ENCODE measurements around the gene LANCL1. TPM values are rescaled to one million over a fixed set of nuclear protein-coding genes. Genes with fewer than 3 reads are reported as not detected.

LANCL1 gene
- total RNA-seq, 1 experiment from 2014 or later = 61.5 TPM

GRCh38 chr2:210480764-210481163 lies 4.2 kb upstream of the LANCL1 start:
- no peaks in the 10 kb centered on the region for H3K79me2 ChIP-seq (ENCODE audit: insufficient read depth, low read length)
- CTCF ChIA-PET = no interaction called here
- no TSS peak for BruUV-seq (replicated peaks)

GRCh38 chr2:210480079-210480478 lies 3.5 kb upstream of the LANCL1 start:
- Histone ChIP-seq H3K4me1 (ENCODE audit: control insufficient read depth in 1 of 2, insufficient read depth in 2 of 2, low read length in 2 of 2) (peaks cover 5 to 22% of the 10 kb centered on the region in 2 experiments; a peak in 3 of 4 replicates), H3K4me2 (ENCODE audit: low read length) (no peak overlapping the region), H3K9me3 (ENCODE audit: control insufficient read depth in 1 of 2, insufficient read depth in 1 of 2, low read depth in 1 of 2, low read length in 2 of 2) (no peaks in the 10 kb centered on the region), H3K9me2 (ENCODE audit: insufficient read depth) (no peaks in the 10 kb centered on the region), H3K4me3 (replicated peaks in 1 of 2; ENCODE audit: low read depth in 1 of 2, low read length in 2 of 2) (no peak overlapping the region), H3K27ac (ENCODE audit: low read depth, low read length) (no peak overlapping the region), H3K79me2 (ENCODE audit: insufficient read depth, low read length) (no peaks in the 10 kb centered on the region), H3K27me3 (ENCODE audit: insufficient read depth, low read length) (no peaks in the 10 kb centered on the region), H3K36me3 (ENCODE audit: control insufficient read depth in 1 of 2, insufficient read depth in 2 of 2, low read length in 2 of 2) (no peaks in the 10 kb centered on the region), H4K20me1 (ENCODE audit: insufficient read depth) (no peaks in the 10 kb centered on the region), H3K9ac (ENCODE audit: low read length) (no peak overlapping the region), H2AFZ (ENCODE audit: low read depth, low read length, poor library complexity, severe bottlenecking) (no peak overlapping the region)
- DNase-seq (ENCODE audit: low read depth, low spot score) = no peak
- BruUV-seq (replicated peaks) = no TSS peak
- intact Hi-C loops (cut with micrococcal nuclease) = no loop called here
- no peak for ATAC-seq
- RAD21 ChIA-PET (ENCODE audit: low non-redundant PET in 1 of 2, low total read pairs in 2 of 2, uncharacterized antibody in 2 of 2, unreplicated experiment in 2 of 2) = no interaction called here
- POLR2A ChIA-PET = no interaction called here
- CTCF ChIA-PET = no interaction called here
- TF ChIP-seq ZBTB33 (IDR thresholded peaks at IDR 0.05; ENCODE audit: extremely low read depth, insufficient replicate concordance, low read length) = no peak
- no peak for TF ChIP-seq MAX (IDR thresholded peaks at IDR 0.05)
- no peak for TF ChIP-seq SIN3A (IDR thresholded peaks at IDR 0.05; ENCODE audit: low read depth)
- no peak for TF ChIP-seq JUND (IDR thresholded peaks at IDR 0.05)
- TF ChIP-seq EZH2 (IDR thresholded peaks at IDR 0.05) = no peak
- TF ChIP-seq POLR2A (IDR thresholded peaks at IDR 0.05; ENCODE audit: borderline replicate concordance, extremely low read depth, insufficient read depth, insufficient read length) = no peak
- TF ChIP-seq CBX3 (IDR thresholded peaks at IDR 0.05; ENCODE audit: low read depth) = no peak
- no peak for TF ChIP-seq SP1 (IDR thresholded peaks at IDR 0.05; ENCODE audit: low read depth)
- TF ChIP-seq POLR2AphosphoS5 (IDR thresholded peaks at IDR 0.05; ENCODE audit: low read depth, low read length) = no peak
- no peak for TF ChIP-seq ZFX (IDR thresholded peaks at IDR 0.05)
- no peak for TF ChIP-seq ELF1 (IDR thresholded peaks at IDR 0.05; ENCODE audit: borderline replicate concordance, low read depth)
- TF ChIP-seq EGR1 (IDR thresholded peaks at IDR 0.05; ENCODE audit: low read depth) = no peak
- no peak for TF ChIP-seq CEBPB (IDR thresholded peaks at IDR 0.05; ENCODE audit: low read depth)
- no peak for TF ChIP-seq CTCF (IDR thresholded peaks at IDR 0.05 in 2 of 3, conservative IDR thresholded peaks at IDR 0.05 in 1 of 3; ENCODE audit: borderline replicate concordance in 1 of 3, insufficient read depth in 1 of 3, low read depth in 2 of 3, low read length in 2 of 3)
- TF ChIP-seq YY1 (IDR thresholded peaks at IDR 0.05; ENCODE audit: extremely low read depth, insufficient replicate concordance, low read depth, low read length) = no peak
- no peak for TF ChIP-seq FOSL1 (IDR thresholded peaks at IDR 0.05; ENCODE audit: low read depth)
- no peak for TF ChIP-seq ATF3 (IDR thresholded peaks at IDR 0.05)
- TF ChIP-seq TCF7L2 (IDR thresholded peaks at IDR 0.05; ENCODE audit: borderline replicate concordance, extremely low read depth, insufficient read depth, insufficient read length) = no peak

More at GRCh38 chr2:210480764-210481163, 4.2 kb upstream of the LANCL1 start:
- H3K4me1 ChIP-seq (ENCODE audit: control insufficient read depth in 1 of 2, insufficient read depth in 2 of 2, low read length in 2 of 2) = peaks cover under 1 to 18% of the 10 kb centered on the region in 2 experiments; a peak in 3 of 4 replicates
- no peak overlapping the region for H3K4me2 ChIP-seq (ENCODE audit: low read length)
- H2AFZ ChIP-seq (ENCODE audit: low read depth, low read length, poor library complexity, severe bottlenecking) = no peak overlapping the region
- H3K27me3 ChIP-seq (ENCODE audit: insufficient read depth, low read length) = no peaks in the 10 kb centered on the region
- no peaks in the 10 kb centered on the region for H3K9me3 ChIP-seq (ENCODE audit: control insufficient read depth in 1 of 2, insufficient read depth in 1 of 2, low read depth in 1 of 2, low read length in 2 of 2)
- H3K4me3 ChIP-seq (replicated peaks in 1 of 2; ENCODE audit: low read depth in 1 of 2, low read length in 2 of 2) = no peak overlapping the region
- RAD21 ChIA-PET (ENCODE audit: low non-redundant PET in 1 of 2, low total read pairs in 2 of 2, uncharacterized antibody in 2 of 2, unreplicated experiment in 2 of 2) = no interaction called here
- H3K9ac ChIP-seq (ENCODE audit: low read length) = no peak overlapping the region
- H3K9me2 ChIP-seq (ENCODE audit: insufficient read depth) = no peaks in the 10 kb centered on the region
- H4K20me1 ChIP-seq (ENCODE audit: insufficient read depth) = no peaks in the 10 kb centered on the region
- ATAC-seq = no peak
- TF ChIP-seq SIN3A (IDR thresholded peaks at IDR 0.05; ENCODE audit: low read depth) = no peak
- no peak for TF ChIP-seq CBX3 (IDR thresholded peaks at IDR 0.05; ENCODE audit: low read depth)
- no peak for TF ChIP-seq RAD21 (IDR thresholded peaks at IDR 0.05; ENCODE audit: low read depth)
- no peak for TF ChIP-seq FOSL1 (IDR thresholded peaks at IDR 0.05; ENCODE audit: low read depth)
- no peak for TF ChIP-seq TCF7L2 (IDR thresholded peaks at IDR 0.05; ENCODE audit: borderline replicate concordance, extremely low read depth, insufficient read depth, insufficient read length)
- no peak for DNase-seq (ENCODE audit: low read depth, low spot score)
- POLR2A ChIA-PET = no interaction called here
- no peaks in the 10 kb centered on the region for H3K36me3 ChIP-seq (ENCODE audit: control insufficient read depth in 1 of 2, insufficient read depth in 2 of 2, low read length in 2 of 2)
- H3K27ac ChIP-seq (ENCODE audit: low read depth, low read length) = no peak overlapping the region
- intact Hi-C loops (cut with micrococcal nuclease) = no loop called here
